ENCODE measurements around the gene SPPL3.
"Not testable (repeated sequence)": the region's sequence is repeated elsewhere in the genome, so short reads cannot be mapped to it uniquely, and the experiment has no call there.

SPPL3 gene

GRCh38 chr12:120917748-120918147 lies 13.6 kb upstream of the SPPL3 start:
- DNase-seq, result no peak

- no peak for DNase-seq
Measured at GRCh38 chr12:120916561-120916960, 12.4 kb upstream of the SPPL3 start.

- DNase-seq, result no peak
Measured at GRCh38 chr12:120914794-120915193, 10.6 kb upstream of the SPPL3 start.

- no peak for DNase-seq
Measured at GRCh38 chr12:120909633-120910298, 5.6 kb upstream of the SPPL3 start.

- no peak for DNase-seq
Measured at GRCh38 chr12:120905856-120906384, 1.8 kb upstream of the SPPL3 start.

GRCh38 chr12:120903412-120904196 lies 554 bp downstream of the SPPL3 start:
- DNase-seq, result peak; percentile 20

- DNase-seq, result no peak
Measured at GRCh38 chr12:120902846-120903411, 1.2 kb downstream of the SPPL3 start.

GRCh38 chr12:120901818-120902217 lies 2.3 kb downstream of the SPPL3 start:
- no peak for DNase-seq

- not testable (repeated sequence) for DNase-seq
Measured at GRCh38 chr12:120901101-120901500, 3.1 kb downstream of the SPPL3 start.

GRCh38 chr12:120895532-120895931 lies 8.6 kb downstream of the SPPL3 start:
- DNase-seq, result no peak

GRCh38 chr12:120892265-120892664 lies 11.9 kb downstream of the SPPL3 start:
- DNase-seq, result no peak

- DNase-seq, result no peak
Measured at GRCh38 chr12:120890963-120891362, 13.2 kb downstream of the SPPL3 start.

GRCh38 chr12:120887253-120888043 lies 16.7 kb downstream of the SPPL3 start:
- DNase-seq, result no peak

GRCh38 chr12:120886199-120887018 lies 17.7 kb downstream of the SPPL3 start:
- DNase-seq, result no peak

- no peak for DNase-seq
Measured at GRCh38 chr12:120885521-120885920, 18.6 kb downstream of the SPPL3 start.

- DNase-seq, result no peak
Measured at GRCh38 chr12:120884644-120885043, 19.5 kb downstream of the SPPL3 start.

- DNase-seq, result no peak
Measured at GRCh38 chr12:120882055-120882555, 22.1 kb downstream of the SPPL3 start.

- DNase-seq, result no peak
Measured at GRCh38 chr12:120879718-120880300, 24.3 kb downstream of the SPPL3 start.

- DNase-seq, result no peak
Measured at GRCh38 chr12:120879102-120879501, 25.1 kb downstream of the SPPL3 start.

GRCh38 chr12:120874547-120875245 lies 29.5 kb downstream of the SPPL3 start:
- DNase-seq, result no peak

- DNase-seq, result no peak
Measured at GRCh38 chr12:120873226-120873625, 30.9 kb downstream of the SPPL3 start.
